Peyer's patch (tissue), 4 donors: ENCODE measurements around the gene PTPN18.

Experiments used
- POLR2A ChIP-seq, 2 donors: fragments of 450-650 bp; IDR thresholded peaks; one replicate each; pipeline ENCODE4 v1.5.1; 2017; ENCODE audit warnings: antibody characterized with exemption in 2 of 2, mild to moderate bottlenecking in 2 of 2, moderate library complexity in 2 of 2
- TF ChIP-seq, protein P1 (sequence below), 6 experiments: fragments of 450-650 bp in 4 of 6; fragments of 200-600 bp in 2 of 6; sonication (generic) in 1 of 6; IDR thresholded peaks; one replicate each; pipeline ENCODE4 v1.5.1; 2017 to 2019; ENCODE audit warnings: antibody characterized with exemption in 6 of 6, mild to moderate bottlenecking in 3 of 6, moderate library complexity in 1 of 6

DNA sequence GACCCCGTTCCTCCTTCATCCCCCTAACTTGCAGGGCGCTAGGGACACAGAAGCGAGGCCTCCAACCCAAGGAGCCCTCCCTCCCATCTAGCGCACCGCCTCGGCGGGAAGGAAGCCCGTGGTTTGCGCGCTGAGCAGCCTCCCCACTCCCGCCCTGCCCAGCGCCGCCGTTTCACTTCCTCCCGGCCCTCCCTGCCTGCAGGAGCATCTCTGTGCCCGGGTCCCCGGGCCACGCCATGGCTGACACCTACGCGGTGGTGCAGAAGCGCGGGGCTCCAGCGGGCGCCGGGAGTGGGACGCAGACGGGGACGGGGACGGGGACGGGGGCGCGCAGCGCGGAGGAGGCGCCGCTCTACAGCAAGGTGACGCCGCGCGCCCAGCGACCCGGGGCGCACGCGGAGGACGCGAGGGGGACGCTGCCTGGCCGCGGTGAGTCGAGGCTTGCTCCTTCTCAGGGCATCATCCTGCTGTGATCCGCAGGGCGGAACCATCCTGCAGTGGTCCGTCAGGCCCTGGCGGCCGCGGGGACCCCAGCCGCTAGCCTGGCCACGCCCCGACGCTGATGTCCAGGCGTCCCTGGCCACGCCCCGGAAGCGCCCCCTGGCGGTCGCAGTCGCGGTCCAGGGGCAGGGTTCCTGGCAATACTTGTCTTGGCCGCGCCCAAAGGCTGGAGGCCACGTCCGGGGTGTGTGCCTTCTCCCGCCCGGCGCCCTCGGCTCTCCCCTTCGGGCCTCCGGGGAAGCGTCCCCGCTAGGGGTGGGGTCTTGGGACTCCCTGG lies 16.4 kb downstream of the PTPN18 start:
- TF ChIP-seq, protein P1, sequence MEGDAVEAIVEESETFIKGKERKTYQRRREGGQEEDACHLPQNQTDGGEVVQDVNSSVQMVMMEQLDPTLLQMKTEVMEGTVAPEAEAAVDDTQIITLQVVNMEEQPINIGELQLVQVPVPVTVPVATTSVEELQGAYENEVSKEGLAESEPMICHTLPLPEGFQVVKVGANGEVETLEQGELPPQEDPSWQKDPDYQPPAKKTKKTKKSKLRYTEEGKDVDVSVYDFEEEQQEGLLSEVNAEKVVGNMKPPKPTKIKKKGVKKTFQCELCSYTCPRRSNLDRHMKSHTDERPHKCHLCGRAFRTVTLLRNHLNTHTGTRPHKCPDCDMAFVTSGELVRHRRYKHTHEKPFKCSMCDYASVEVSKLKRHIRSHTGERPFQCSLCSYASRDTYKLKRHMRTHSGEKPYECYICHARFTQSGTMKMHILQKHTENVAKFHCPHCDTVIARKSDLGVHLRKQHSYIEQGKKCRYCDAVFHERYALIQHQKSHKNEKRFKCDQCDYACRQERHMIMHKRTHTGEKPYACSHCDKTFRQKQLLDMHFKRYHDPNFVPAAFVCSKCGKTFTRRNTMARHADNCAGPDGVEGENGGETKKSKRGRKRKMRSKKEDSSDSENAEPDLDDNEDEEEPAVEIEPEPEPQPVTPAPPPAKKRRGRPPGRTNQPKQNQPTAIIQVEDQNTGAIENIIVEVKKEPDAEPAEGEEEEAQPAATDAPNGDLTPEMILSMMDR (IDR thresholded peaks at IDR 0.05), result peak; percentile 85 to 96 (median 94)
- TF ChIP-seq POLR2A (IDR thresholded peaks at IDR 0.05), result peak in 1 of 2 donors; percentile 56
